Measurements from ENCODE around the gene KRTAP10-3. TPM values are rescaled to one million over a fixed set of nuclear protein-coding genes. Genes with fewer than 3 reads are reported as not detected.

KRTAP10-3 gene
- total and polyA plus RNA-seq, 2 donors (not counting 3 experiments of a cell fraction or from before 2014, with no cell fraction given), result not detected

GRCh38 chr21:44513389-44514217 lies 45.0 kb downstream of the KRTAP10-3 start:
- no peak overlapping the region for H3K9ac ChIP-seq (replicated peaks; ENCODE audit: extremely low read depth, insufficient read depth, low read length)
- H3K27ac ChIP-seq (ENCODE audit: insufficient read depth, low read depth, low read length), result no peak overlapping the region
- no peaks in the 10 kb centered on the region for H3K79me2 ChIP-seq (ENCODE audit: control insufficient read depth, insufficient read depth, low read length)
- H3K4me1 ChIP-seq (ENCODE audit: control insufficient read depth, extremely low read depth, insufficient read depth, low read length), result no peaks in the 10 kb centered on the region
- CTCF ChIA-PET, result interaction anchor here (1.1 to 5.1 kb wide), 3 partner anchors 229 to 418 kb away, joined by 3 to 125 read pairs (median 22); no protein-coding TSS in a partner anchor
- no peaks in the 10 kb centered on the region for H3K36me3 ChIP-seq (ENCODE audit: control insufficient read depth in 2 of 2, extremely low read depth in 1 of 2, insufficient read depth in 2 of 2, low read length in 2 of 2)
- H3K4me3 ChIP-seq (replicated peaks in 1 of 3; ENCODE audit: insufficient read depth in 1 of 3, low read depth in 1 of 3, low read length in 3 of 3), result no peak overlapping the region
- dilution Hi-C loops (cut with MboI; ENCODE audit: extremely low pct_ligation_motif_present, low sequenced_read_pairs), result no loop called here
- no peaks in the 10 kb centered on the region for H3K9me1 ChIP-seq (replicated peaks; ENCODE audit: control insufficient read depth, extremely low read depth, insufficient read depth, low read length)
- intact Hi-C loops (cut with micrococcal nuclease), result loop anchor here (10.0 kb wide), 1 partner anchor 421 kb away; no protein-coding TSS in a partner anchor
- no peaks in the 10 kb centered on the region for H4K20me1 ChIP-seq (replicated peaks; ENCODE audit: control insufficient read depth, extremely low read depth, insufficient read depth, low read length)
- no peaks in the 10 kb centered on the region for H3K9me3 ChIP-seq (replicated peaks; ENCODE audit: control insufficient read depth, insufficient read depth, low read length)
- DNase-seq (ENCODE audit: low read depth, low spot score), result no peak
- H3K27me3 ChIP-seq (ENCODE audit: control insufficient read depth in 2 of 2, insufficient read depth in 2 of 2, low read length in 2 of 2), result no peaks in the 10 kb centered on the region
- FAIRE-seq, result no peak
- no peak overlapping the region for H3K4me2 ChIP-seq (ENCODE audit: insufficient read depth, low read length)
- POLR2A ChIA-PET, result no interaction called here
- BruUV-seq (replicated peaks), result no TSS peak
- no peak overlapping the region for H2AFZ ChIP-seq (ENCODE audit: low read depth, low read length)
- TF ChIP-seq FOS (IDR thresholded peaks at IDR 0.05; ENCODE audit: borderline replicate concordance, insufficient read depth, low read length), result no peak
- no peak for TF ChIP-seq POLR2A (IDR thresholded peaks at IDR 0.05; ENCODE audit: low read depth, low read length)
- TF ChIP-seq GATA2 (IDR thresholded peaks at IDR 0.05; ENCODE audit: insufficient read depth, insufficient read length, low read depth, low read length), result no peak
- no peak for TF ChIP-seq EZH2 (IDR thresholded peaks at IDR 0.05; ENCODE audit: borderline replicate concordance, low read depth, low read length, severe bottlenecking)
- TF ChIP-seq POLR2AphosphoS5 (IDR thresholded peaks at IDR 0.05; ENCODE audit: insufficient read depth, low read depth, low read length), result no peak
- TF ChIP-seq MAX (IDR thresholded peaks at IDR 0.05; ENCODE audit: insufficient read depth, insufficient read length), result no peak
- no peak for TF ChIP-seq JUN (IDR thresholded peaks at IDR 0.05; ENCODE audit: borderline replicate concordance, insufficient read depth, insufficient read length, low read depth)
- no peak for TF ChIP-seq CTCF (IDR thresholded peaks at IDR 0.05; ENCODE audit: extremely low read depth in 1 of 2, insufficient read depth in 1 of 2, low read depth in 1 of 2, low read length in 2 of 2)
- TF ChIP-seq MYC (IDR thresholded peaks at IDR 0.05; ENCODE audit: low read depth, low read length), result no peak
